OCI-LY1 (cell line): ENCODE data around the gene FARS2.

Experiments used
- EZH2 ChIP-seq: fragments of 200-600 bp; sonication (generic), shearing (Covaris generic); IDR thresholded peaks from 2 replicates; pipeline ENCODE4 v1.8.0; 2017; ENCODE audit warnings: borderline replicate concordance, mixed run types, mild to moderate bottlenecking, antibody characterized with exemption, low read length, moderate library complexity, mixed read lengths
- TF ChIP-seq, protein P1 (sequence below): fragments of 200-600 bp; sonication (generic), shearing (Covaris generic); IDR thresholded peaks from 2 replicates; pipeline ENCODE4 v1.5.1; 2017; ENCODE audit warnings: mild to moderate bottlenecking, antibody characterized with exemption, low read length, moderate library complexity, mixed read lengths

DNA sequence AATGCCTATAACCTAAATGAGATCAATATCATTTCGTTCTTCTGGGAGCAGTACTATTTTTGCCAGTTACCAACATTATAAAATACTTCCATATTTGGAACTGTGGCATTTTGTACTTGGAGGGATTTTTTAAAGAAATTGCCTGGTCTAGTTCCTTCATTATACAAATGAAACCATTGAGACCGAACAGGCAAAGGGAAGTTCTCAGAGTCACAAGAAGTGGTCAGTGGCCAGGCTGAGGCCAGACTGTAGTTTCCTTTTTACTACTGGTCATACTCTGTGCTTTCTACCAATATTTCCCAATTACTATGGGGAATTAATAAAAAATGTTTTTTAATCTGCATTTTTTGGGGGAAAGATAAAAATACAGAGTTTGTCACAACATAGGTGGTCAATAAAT, 413.4 kb downstream of the FARS2 start:
- TF ChIP-seq, protein P1, sequence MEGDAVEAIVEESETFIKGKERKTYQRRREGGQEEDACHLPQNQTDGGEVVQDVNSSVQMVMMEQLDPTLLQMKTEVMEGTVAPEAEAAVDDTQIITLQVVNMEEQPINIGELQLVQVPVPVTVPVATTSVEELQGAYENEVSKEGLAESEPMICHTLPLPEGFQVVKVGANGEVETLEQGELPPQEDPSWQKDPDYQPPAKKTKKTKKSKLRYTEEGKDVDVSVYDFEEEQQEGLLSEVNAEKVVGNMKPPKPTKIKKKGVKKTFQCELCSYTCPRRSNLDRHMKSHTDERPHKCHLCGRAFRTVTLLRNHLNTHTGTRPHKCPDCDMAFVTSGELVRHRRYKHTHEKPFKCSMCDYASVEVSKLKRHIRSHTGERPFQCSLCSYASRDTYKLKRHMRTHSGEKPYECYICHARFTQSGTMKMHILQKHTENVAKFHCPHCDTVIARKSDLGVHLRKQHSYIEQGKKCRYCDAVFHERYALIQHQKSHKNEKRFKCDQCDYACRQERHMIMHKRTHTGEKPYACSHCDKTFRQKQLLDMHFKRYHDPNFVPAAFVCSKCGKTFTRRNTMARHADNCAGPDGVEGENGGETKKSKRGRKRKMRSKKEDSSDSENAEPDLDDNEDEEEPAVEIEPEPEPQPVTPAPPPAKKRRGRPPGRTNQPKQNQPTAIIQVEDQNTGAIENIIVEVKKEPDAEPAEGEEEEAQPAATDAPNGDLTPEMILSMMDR = no peak
- TF ChIP-seq EZH2 = no peak
